Pancreas (tissue), 10 donors: ENCODE measurements around the gene LRRC4C. TPM values are rescaled to one million over a fixed set of nuclear protein-coding genes. Genes with fewer than 3 reads are reported as not detected.

Experiments used
- ATAC-seq, 4 donors: fragments of 200-7000 bp; cut with Tn5 transposase; one replicate each; pipeline versions ENCODE4 v1.8.0 to v1.9.1; 2020; ENCODE audit warnings: mild to moderate bottlenecking in 4 of 4, moderate library complexity in 4 of 4
- DNase-seq, 6 donors: peaks; one replicate each; pipeline ENCODE4 v3.0.0-alpha.2; 2020
- FAIRE-seq: peaks from 2 replicates; lab custom pipeline; 2012; peaks lifted over from hg19 to GRCh38; lab: Jason Lieb, UNC
- H3K27ac ChIP-seq, 4 donors: fragments of 200-600 bp; sonication (generic); 1 replicate in 3 of 4; 2 replicates in 1 of 4; pipeline versions ENCODE4 v1.5.0 to v1.8.0; 2020
- H3K27me3 ChIP-seq, 4 donors: fragments of 200-600 bp; one replicate each; pipeline ENCODE4 v1.8.0; 2021
- H3K36me3 ChIP-seq, 3 donors: fragments of 200-600 bp; sonication (generic) in 1 of 3; one replicate each; pipeline versions ENCODE4 v1.5.0 to v1.8.0; 2020 to 2021
- H3K4me1 ChIP-seq, 3 donors: fragments of 200-600 bp; one replicate each; pipeline ENCODE4 v1.8.0; 2021
- H3K4me3 ChIP-seq, 4 donors: fragments of 200-600 bp; sonication (generic) in 2 of 4; one replicate each; pipeline versions ENCODE4 v1.5.0 to v1.8.0; 2020 to 2021
- H3K9me3 ChIP-seq, 4 donors: fragments of 200-600 bp; one replicate each; pipeline ENCODE4 v1.8.0; 2021
- CTCF ChIP-seq, 4 donors: fragments of 200-600 bp; sonication (generic) in 3 of 4; IDR thresholded peaks; one replicate each; pipeline versions ENCODE4 v1.5.0 to v1.8.0; 2021; ENCODE audit warnings: antibody characterized with exemption in 4 of 4
- WGBS, 2 donors: extraction: QIAGEN DNeasy Blood & Tissue Kit; methylation state at CpG; one replicate each; pipeline ENCODE4 v1.1.7; 2013; 5-methylcytosine and 5-hydroxymethylcytosine counted together
- intact Hi-C, 3 donors: fragments of 100-400 bp; cut with DNase I; formaldehyde crosslinking; loops; one replicate each; pipeline versions ENCODE4 v1.11.1 to v1.14.2; 2022
- polyA plus RNA-seq, 2 donors: library from polyadenylated mRNA; stranded (reverse); fragments of 200-250 nt; gene quantifications; one replicate each; pipeline ENCODE4 v1.2.3, GENCODE V29; 2013
- total RNA-seq, 6 donors: library from RNA; stranded (reverse); fragmentation: NEBNext Ultra II Directional in 4 of 6; extraction: Animal tissue kit (Norgen Biotek cat#: 25700) in 4 of 6; gene quantifications; one replicate each; pipeline versions ENCODE4 v1.2.1 to v1.2.4, GENCODE V29; 2021 to 2023
- donor health status: healthy with polysubstance abuse.
- donor health status: DM: no; HTN: no; CAD: no; lungs with moderate emphysema.
- donor health status: DM: no; HTN: no; CAD: no.
- donor health status: control.
- donor health status: control.
- donor health status: Bipolar disorder and iron deficiency.
- donor health status: DM: yes; HTN: yes; CAD: no.
- donor health status: DM: no; HTN: no; CAD: no.
- donor health status: DM: no; HTN: no; CAD: no.
- donor health status: DM: yes; HTN: yes; CAD: no.

Gene LRRC4C
- total and polyA plus RNA-seq, 8 donors = 0.04 to 0.84 (median 0.16) TPM

- no peak for ATAC-seq
- Histone ChIP-seq H3K27ac (no peak overlapping the region), H3K4me1 (no peaks in the 10 kb centered on the region), H3K9me3 (no peaks in the 10 kb centered on the region), H3K4me3 (no peak overlapping the region), H3K27me3 (no peaks in the 10 kb centered on the region), H3K36me3 (no peaks in the 10 kb centered on the region)
- no peak for DNase-seq
- intact Hi-C loops = no loop called here
- 61 to 63% methylated on average over 2 of the region's 2 CpGs for WGBS, 2 donors
- no peak for FAIRE-seq
- no peak for TF ChIP-seq CTCF (IDR thresholded peaks at IDR 0.05)
These were observed 1189.6 kb downstream of the LRRC4C start for GRCh38 chr11:40269865-40270264.

DNA sequence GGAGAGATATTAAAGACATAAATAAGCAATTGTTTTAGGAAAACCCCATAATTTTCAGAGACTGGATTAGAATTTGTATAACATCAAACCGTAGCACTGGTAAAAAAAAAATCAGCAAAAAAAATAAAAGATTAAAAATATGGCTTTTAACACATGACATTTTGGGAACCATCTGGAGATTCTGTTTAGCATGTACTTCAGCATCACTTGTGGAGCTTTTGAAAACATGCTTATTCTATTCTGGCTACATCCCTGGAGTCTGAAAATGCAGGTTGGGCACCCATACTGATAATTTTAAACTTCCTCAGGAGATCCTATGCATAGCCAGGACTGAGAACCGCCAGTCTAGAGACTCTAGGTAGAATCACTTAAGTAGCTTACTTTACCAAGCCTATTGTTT is 1190.9 kb downstream of the LRRC4C start:
- Histone ChIP-seq H3K9me3 (no peaks in the 10 kb centered on the region), H3K36me3 (no peaks in the 10 kb centered on the region), H3K27ac (no peak overlapping the region), H3K4me3 (no peak overlapping the region), H3K4me1 (no peaks in the 10 kb centered on the region), H3K27me3 (no peaks in the 10 kb centered on the region)
- intact Hi-C loops = no loop called here
- no peak for TF ChIP-seq CTCF (IDR thresholded peaks at IDR 0.05)
- 62 to 72% methylated on average over 2 of the region's 2 CpGs for WGBS, 2 donors
- ATAC-seq (no peak), FAIRE-seq (no peak), DNase-seq (no peak)

DNA sequence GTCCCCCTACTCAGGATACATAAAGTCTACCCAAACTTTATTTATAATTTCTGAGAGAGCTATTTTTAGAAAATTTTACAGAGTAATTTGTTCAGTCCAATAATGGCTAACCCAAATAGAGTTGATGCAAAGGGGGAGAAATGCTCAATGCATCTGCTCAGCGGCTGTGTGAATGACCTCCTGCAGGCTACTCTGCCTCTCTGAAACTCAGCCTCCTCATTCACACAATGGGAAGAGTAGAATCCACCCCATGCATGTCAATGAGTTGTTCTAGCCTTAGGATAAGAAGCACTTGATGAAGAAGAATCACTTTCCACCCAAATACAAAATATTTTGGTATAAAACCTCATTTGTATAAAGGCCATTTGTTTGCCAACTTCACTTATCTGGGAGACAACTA is 1204.0 kb downstream of the LRRC4C start:
- H3K9me3 ChIP-seq = no peaks in the 10 kb centered on the region
- no peak overlapping the region for H3K27ac ChIP-seq
- H3K4me3 ChIP-seq = no peak overlapping the region
- WGBS, 2 donors = 35 to 46% methylated on average over 1 of the region's 1 CpG
- no peaks in the 10 kb centered on the region for H3K36me3 ChIP-seq
- DNase-seq (no peak), FAIRE-seq (no peak), ATAC-seq (no peak)
- peaks cover 0 to 6% (median 0%) of the 10 kb centered on the region in 4 donors for H3K27me3 ChIP-seq
- TF ChIP-seq CTCF (IDR thresholded peaks at IDR 0.05) = no peak
- intact Hi-C loops = no loop called here
- H3K4me1 ChIP-seq = no peaks in the 10 kb centered on the region

DNA sequence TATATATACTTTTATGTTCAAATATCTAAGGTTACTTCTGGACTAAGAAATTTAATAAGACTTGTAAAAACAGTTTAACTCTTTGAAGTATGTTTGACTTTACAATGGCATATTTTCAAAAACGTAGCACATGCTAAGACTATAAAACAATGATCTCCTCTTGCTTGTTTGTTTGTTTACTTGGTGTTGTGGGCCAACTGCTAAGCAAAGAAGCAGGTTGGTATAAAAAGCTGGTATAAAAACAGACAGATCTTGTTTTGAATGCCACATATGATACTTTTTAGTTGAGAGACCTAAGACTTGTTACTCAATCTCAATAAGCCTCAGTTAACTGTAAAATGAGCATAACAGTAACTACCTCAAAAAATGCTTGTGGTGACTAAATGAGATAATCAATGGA is 1206.3 kb downstream of the LRRC4C start:
- 29 to 34% methylated on average over 1 of the region's 1 CpG for WGBS, 2 donors
- Histone ChIP-seq H3K27me3 (peaks cover 0 to 3% (median 0%) of the 10 kb centered on the region in 4 donors), H3K27ac (no peak overlapping the region), H3K9me3 (no peaks in the 10 kb centered on the region), H3K4me1 (no peaks in the 10 kb centered on the region), H3K36me3 (no peaks in the 10 kb centered on the region), H3K4me3 (no peak overlapping the region)
- ATAC-seq = no peak
- TF ChIP-seq CTCF (IDR thresholded peaks at IDR 0.05) = no peak
- no peak for FAIRE-seq
- DNase-seq = no peak
- intact Hi-C loops = no loop called here

- WGBS, 2 donors = 57 to 66% methylated on average over 4 of the region's 4 CpGs
- TF ChIP-seq CTCF (IDR thresholded peaks at IDR 0.05) = no peak
- no peak overlapping the region for H3K4me3 ChIP-seq
- no peaks in the 10 kb centered on the region for H3K36me3 ChIP-seq
- intact Hi-C loops = no loop called here
- ATAC-seq (no peak), FAIRE-seq (no peak), DNase-seq (no peak)
- H3K9me3 ChIP-seq = no peaks in the 10 kb centered on the region
- no peaks in the 10 kb centered on the region for H3K4me1 ChIP-seq
- no peaks in the 10 kb centered on the region for H3K27me3 ChIP-seq
- no peak overlapping the region for H3K27ac ChIP-seq
These were observed 1207.2 kb downstream of the LRRC4C start for GRCh38 chr11:40252236-40252635.
